ENCODE results near the gene ARHGEF33.

Gene ARHGEF33

DNA sequence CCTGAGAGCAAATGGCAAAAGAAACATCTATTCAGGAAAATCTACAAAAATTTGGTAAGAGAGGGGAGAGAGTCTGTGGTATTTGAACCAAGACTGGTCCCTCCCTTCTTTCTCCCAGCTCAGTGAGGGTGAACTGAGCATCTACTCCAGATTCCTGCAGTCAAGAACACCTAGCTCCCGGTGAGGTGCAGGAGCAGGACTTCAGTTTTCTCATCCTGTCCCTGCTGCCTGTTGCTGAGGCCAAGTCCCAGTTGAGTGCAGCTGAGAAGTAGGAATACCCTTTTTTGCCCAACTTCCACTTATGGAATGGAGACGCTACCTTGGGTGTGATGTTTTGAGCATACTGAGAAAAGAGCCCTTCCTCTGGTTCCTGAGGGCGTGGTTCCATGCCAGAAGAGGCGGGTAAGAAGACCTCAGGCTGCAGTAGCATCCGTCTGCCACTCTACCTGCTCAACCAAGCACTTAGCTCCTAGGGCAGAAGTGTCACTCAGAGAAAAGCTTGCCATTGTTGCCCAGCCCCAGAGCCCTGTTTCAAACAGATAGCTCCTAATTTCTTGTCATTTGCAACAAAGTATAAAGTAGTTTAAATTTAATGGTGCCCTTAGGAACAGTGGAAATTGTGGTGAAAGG is 118.3 kb downstream of the ARHGEF33 start:
- peaks cover 9% of the 10 kb centered on the region for H3K36me3 ChIP-seq (ENCODE audit: control insufficient read depth, insufficient read depth, low read length)
- no peak overlapping the region for H3K4me3 ChIP-seq (ENCODE audit: low read length)
- H3K27me3 ChIP-seq (ENCODE audit: control insufficient read depth, insufficient read depth, low read length) = no peaks in the 10 kb centered on the region
- H3K27ac ChIP-seq (ENCODE audit: low read depth, low read length) = no peak overlapping the region
- no peak overlapping the region for H3K9ac ChIP-seq (ENCODE audit: low read length)
- no peaks in the 10 kb centered on the region for H3K4me1 ChIP-seq (ENCODE audit: control insufficient read depth, insufficient read depth, low read length)

DNA sequence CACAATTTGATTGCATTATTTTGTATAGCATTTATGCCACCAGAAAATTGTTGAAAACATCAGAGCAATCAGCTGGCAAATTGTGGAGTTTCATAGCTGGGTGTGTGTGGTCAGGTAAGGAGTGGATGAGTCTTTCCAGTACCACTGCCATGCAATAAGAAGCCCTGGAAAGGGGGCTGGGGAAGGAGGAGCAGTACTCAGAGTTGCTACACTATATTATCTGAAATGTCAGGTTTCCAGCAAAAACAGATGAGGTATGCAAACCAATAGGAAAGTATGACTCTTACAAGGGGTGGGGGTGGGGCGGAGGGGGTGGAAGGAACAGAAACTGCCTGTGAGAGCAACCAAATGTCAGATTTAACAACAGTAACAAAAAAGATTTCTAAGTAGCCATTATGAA is 119.0 kb downstream of the ARHGEF33 start:
- no peaks in the 10 kb centered on the region for H3K27me3 ChIP-seq (ENCODE audit: control insufficient read depth, insufficient read depth, low read length)
- H3K27ac ChIP-seq (ENCODE audit: low read depth, low read length) = no peak overlapping the region
- H3K4me1 ChIP-seq (ENCODE audit: control insufficient read depth, insufficient read depth, low read length) = no peaks in the 10 kb centered on the region
- no peak overlapping the region for H3K4me3 ChIP-seq (ENCODE audit: low read length)
- H3K9ac ChIP-seq (ENCODE audit: low read length) = no peak overlapping the region
- H3K36me3 ChIP-seq (ENCODE audit: control insufficient read depth, insufficient read depth, low read length) = peaks cover 10% of the 10 kb centered on the region

DNA sequence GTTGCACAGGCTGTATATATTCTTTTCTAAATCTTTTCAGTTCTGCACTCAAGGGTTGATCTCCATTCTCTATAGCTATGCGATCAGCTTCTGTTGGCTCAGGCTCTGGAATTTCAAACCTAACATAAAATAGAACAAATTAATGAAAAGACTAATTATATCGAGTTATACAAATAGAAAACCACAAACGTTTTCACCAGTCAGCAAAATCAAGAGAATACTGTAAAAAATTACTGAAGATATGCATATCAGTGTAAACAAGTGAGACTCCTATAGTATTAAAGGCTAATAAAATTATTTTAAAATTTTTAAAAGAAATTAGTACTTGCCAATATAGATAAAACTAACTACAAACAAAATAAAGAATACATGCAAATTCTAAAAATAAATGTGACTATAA is 124.2 kb downstream of the ARHGEF33 start:
- Histone ChIP-seq H3K36me3 (ENCODE audit: control insufficient read depth, insufficient read depth, low read length) (peaks cover 6% of the 10 kb centered on the region), H3K27ac (ENCODE audit: low read depth, low read length) (no peak overlapping the region), H3K4me3 (ENCODE audit: low read length) (no peak overlapping the region), H3K27me3 (ENCODE audit: control insufficient read depth, insufficient read depth, low read length) (no peaks in the 10 kb centered on the region), H3K9ac (ENCODE audit: low read length) (no peak overlapping the region), H3K4me1 (ENCODE audit: control insufficient read depth, insufficient read depth, low read length) (no peaks in the 10 kb centered on the region)

DNA sequence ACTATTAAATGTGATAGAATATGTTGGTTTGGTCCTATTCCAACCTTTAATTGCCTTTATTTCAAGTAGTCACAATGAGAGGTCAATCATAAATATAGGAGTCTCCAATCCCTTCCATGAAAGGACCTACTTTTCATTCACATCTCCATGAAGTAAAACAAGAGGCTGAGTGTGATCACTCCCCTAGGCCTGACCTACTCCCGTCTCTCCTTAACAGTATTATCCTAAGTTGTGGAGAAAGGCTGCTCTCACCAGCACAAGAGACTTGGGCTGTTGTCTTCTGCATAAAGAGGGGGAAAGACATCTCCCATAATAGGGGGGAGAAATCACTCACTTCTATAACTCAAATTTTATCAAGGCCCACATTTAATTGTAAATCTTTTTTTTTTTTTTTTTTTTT is 125.7 kb downstream of the ARHGEF33 start:
- H3K9ac ChIP-seq (ENCODE audit: low read length) = no peak overlapping the region
- no peaks in the 10 kb centered on the region for H3K4me1 ChIP-seq (ENCODE audit: control insufficient read depth, insufficient read depth, low read length)
- H3K4me3 ChIP-seq (ENCODE audit: low read length) = no peak overlapping the region
- no peak overlapping the region for H3K27ac ChIP-seq (ENCODE audit: low read depth, low read length)
- H3K36me3 ChIP-seq (ENCODE audit: control insufficient read depth, insufficient read depth, low read length) = peaks cover 6% of the 10 kb centered on the region
- no peaks in the 10 kb centered on the region for H3K27me3 ChIP-seq (ENCODE audit: control insufficient read depth, insufficient read depth, low read length)

DNA sequence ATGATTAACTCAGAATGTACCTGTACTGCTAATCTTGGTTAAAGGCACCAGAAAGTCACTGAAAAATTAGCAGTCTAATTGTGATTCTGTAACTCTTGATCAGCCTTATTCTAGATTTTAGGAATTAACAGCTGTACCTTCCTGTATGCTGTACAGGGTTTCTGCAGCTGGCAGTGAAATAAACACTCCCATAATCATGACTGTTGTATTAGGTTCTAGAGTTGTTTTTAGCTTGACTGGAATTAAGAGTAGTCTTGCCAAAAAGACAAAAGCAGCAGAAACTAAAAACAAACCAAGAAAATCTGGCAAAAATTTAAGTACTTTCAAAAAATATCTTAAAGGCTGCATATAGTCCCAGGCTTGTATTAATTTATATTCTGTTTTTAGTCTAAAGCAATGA is 127.7 kb downstream of the ARHGEF33 start:
- H3K4me1 ChIP-seq (ENCODE audit: control insufficient read depth, insufficient read depth, low read length) = no peaks in the 10 kb centered on the region
- H3K27ac ChIP-seq (ENCODE audit: low read depth, low read length) = no peak overlapping the region
- no peaks in the 10 kb centered on the region for H3K27me3 ChIP-seq (ENCODE audit: control insufficient read depth, insufficient read depth, low read length)
- H3K4me3 ChIP-seq (ENCODE audit: low read length) = no peak overlapping the region
- H3K9ac ChIP-seq (ENCODE audit: low read length) = no peak overlapping the region
- H3K36me3 ChIP-seq (ENCODE audit: control insufficient read depth, insufficient read depth, low read length) = peaks cover 3% of the 10 kb centered on the region

DNA sequence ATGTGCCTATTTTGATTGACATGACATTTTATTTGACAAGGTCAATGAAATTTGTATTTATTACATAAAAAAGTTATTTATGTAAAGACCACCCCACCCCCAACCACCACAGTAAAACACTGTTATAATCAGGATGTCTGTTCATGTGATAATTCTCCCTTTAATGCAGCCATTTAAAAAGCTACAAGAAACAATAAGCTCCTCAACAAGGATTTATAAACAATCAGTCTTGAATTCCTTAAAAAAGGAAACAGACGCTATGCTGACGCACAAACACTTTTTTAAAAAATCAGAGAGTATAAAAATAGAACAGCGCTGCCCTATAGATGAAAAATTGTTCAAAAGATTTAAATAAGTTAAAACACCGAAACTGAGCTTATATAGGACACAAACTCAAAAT is 129.0 kb downstream of the ARHGEF33 start:
- Histone ChIP-seq H3K4me1 (ENCODE audit: control insufficient read depth, insufficient read depth, low read length) (no peaks in the 10 kb centered on the region), H3K27me3 (ENCODE audit: control insufficient read depth, insufficient read depth, low read length) (no peaks in the 10 kb centered on the region), H3K9ac (ENCODE audit: low read length) (no peak overlapping the region), H3K36me3 (ENCODE audit: control insufficient read depth, insufficient read depth, low read length) (no peaks in the 10 kb centered on the region), H3K27ac (ENCODE audit: low read depth, low read length) (no peak overlapping the region), H3K4me3 (ENCODE audit: low read length) (no peak overlapping the region)

DNA sequence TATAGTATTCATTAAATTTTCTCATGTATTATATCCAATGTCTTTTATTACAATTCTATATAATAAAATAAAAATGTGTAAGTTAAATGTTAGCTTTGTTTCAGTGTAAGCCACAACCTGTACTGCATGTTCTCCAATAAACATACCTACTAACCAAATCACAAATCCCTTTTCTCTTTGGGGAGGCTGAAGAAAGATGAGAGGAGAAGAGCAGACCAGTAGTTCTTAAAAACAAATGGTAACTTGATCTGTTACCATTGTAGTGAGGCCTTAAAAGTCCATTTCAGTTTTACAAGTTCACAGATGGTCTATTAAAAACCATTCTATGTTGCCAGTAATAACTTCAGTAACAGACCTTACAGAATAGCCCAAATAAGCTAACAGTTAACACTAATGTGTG is 130.7 kb downstream of the ARHGEF33 start:
- Histone ChIP-seq H3K27ac (ENCODE audit: low read depth, low read length) (no peak overlapping the region), H3K27me3 (ENCODE audit: control insufficient read depth, insufficient read depth, low read length) (no peaks in the 10 kb centered on the region), H3K36me3 (ENCODE audit: control insufficient read depth, insufficient read depth, low read length) (no peaks in the 10 kb centered on the region), H3K4me1 (ENCODE audit: control insufficient read depth, insufficient read depth, low read length) (no peaks in the 10 kb centered on the region), H3K4me3 (ENCODE audit: low read length) (no peak overlapping the region), H3K9ac (ENCODE audit: low read length) (no peak overlapping the region)

DNA sequence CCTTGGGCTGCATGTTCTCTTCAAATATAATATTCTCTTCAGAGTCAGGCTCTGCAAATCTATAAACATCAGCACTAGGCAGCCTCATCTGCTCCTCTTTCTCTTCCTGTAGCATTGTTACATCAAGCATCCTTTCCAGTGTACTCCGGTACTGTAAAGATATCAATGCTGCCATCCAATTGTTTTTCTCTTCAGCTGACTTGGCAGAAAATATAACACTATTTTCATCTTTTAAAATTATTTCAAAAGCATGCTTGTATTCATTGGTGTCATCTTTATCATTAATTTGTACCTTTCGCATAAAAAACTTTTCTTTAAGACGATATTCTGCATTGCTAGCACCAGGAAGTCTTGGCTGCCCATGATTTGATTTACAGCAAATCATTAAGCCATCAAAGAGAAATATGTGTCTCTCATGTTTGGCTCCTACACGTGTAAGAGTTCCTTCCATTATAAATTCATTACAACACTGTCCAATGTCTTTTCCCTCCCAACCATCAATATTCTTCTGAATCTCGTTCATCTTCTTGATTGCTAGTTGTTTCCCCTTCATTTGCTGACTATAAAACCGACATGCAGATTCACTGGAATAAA is 133.1 kb downstream of the ARHGEF33 start:
- Histone ChIP-seq H3K27me3 (ENCODE audit: control insufficient read depth, insufficient read depth, low read length) (no peaks in the 10 kb centered on the region), H3K27ac (ENCODE audit: low read depth, low read length) (no peak overlapping the region), H3K9ac (ENCODE audit: low read length) (no peak overlapping the region), H3K36me3 (ENCODE audit: control insufficient read depth, insufficient read depth, low read length) (no peaks in the 10 kb centered on the region), H3K4me3 (ENCODE audit: low read length) (no peak overlapping the region), H3K4me1 (ENCODE audit: control insufficient read depth, insufficient read depth, low read length) (no peaks in the 10 kb centered on the region)

DNA sequence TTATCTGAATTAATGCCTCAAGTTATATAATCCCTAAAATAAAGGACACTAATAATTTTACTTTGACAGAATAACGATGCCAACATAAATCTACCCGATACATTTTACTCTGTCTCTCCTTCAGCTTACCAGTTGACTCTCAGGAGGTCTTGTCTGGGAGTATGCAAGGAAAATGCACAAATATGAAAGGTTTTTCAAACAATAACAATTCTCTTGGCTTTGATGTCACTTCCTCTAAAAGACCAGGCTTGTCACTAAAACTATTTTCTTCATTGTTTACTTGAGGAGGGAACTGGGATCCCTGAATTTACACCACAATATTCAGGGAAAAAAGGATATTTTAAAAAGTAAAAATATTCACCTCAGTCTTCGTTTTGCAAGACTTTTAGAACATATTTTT is 134.0 kb downstream of the ARHGEF33 start:
- Histone ChIP-seq H3K4me1 (ENCODE audit: control insufficient read depth, insufficient read depth, low read length) (no peaks in the 10 kb centered on the region), H3K4me3 (ENCODE audit: low read length) (no peak overlapping the region), H3K9ac (ENCODE audit: low read length) (no peak overlapping the region), H3K27ac (ENCODE audit: low read depth, low read length) (no peak overlapping the region), H3K36me3 (ENCODE audit: control insufficient read depth, insufficient read depth, low read length) (no peaks in the 10 kb centered on the region), H3K27me3 (ENCODE audit: control insufficient read depth, insufficient read depth, low read length) (no peaks in the 10 kb centered on the region)

DNA sequence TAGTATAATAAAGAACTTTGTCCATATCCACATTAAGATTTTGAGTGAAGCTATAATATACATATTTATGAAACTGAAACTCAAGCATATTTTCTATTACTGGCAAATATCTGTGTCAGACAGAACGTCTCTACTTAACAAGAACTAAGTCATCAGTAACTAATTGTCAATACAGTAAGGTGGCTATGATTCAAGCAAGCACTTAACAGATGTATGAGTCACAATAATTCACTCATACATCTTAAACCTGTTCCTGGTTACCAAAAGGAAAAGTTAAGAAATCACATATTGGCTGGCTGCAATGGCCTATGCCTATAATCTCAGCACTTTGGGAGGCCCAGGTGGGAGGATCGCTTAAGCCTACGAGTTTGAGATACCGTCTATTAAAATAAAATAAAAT is 135.2 kb downstream of the ARHGEF33 start:
- H3K27ac ChIP-seq (ENCODE audit: low read depth, low read length) = no peak overlapping the region
- no peaks in the 10 kb centered on the region for H3K36me3 ChIP-seq (ENCODE audit: control insufficient read depth, insufficient read depth, low read length)

More for the DNA sequence above, 135.2 kb downstream of the ARHGEF33 start:
- Histone ChIP-seq H3K4me1 (ENCODE audit: control insufficient read depth, insufficient read depth, low read length) (no peaks in the 10 kb centered on the region), H3K9ac (ENCODE audit: low read length) (no peak overlapping the region), H3K27me3 (ENCODE audit: control insufficient read depth, insufficient read depth, low read length) (no peaks in the 10 kb centered on the region), H3K4me3 (ENCODE audit: low read length) (no peak overlapping the region)
